T1000 (cell line): ENCODE data around the gene LCE6A.

ENCODE experiments used
- DNase-seq: peaks from one replicate; lab custom pipeline; 2025; ENCODE audit warnings: mixed read lengths; lab: John Stamatoyannopoulos, UW

LCE6A gene

DNA sequence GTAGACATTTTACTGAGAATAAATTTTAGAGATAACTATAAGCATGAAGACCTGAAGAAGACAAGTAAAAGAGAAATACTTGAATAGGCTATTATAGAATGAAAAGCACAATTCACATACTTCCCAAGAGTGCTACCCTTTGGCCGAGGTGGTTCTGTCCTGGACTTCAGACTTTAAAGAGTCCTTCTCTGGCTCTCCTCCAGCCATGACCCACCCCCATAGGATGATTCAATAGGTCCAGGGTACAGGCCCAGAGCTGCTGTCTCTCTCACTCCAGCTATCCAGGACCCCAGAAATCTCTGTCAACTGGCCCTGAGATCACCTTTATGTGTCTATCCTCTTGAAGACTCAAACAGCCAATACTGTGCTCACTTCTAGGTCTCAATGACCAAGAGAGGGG lies 34.2 kb downstream of the LCE6A start:
- DNase-seq = no peak

GRCh38 chr1:152878042-152878441 lies 35.4 kb downstream of the LCE6A start, which contains the start of gene SMCP:
Gene SMCP (plus strand): TSS chr1:152878322. CDS start chr1:152884423, 6,101 bp downstream.
- no peak for DNase-seq

GRCh38 chr1:152879559-152880198 lies 37.0 kb downstream of the LCE6A start:
- no peak for DNase-seq

- no peak for DNase-seq
Observed at GRCh38 chr1:152880316-152880715, 37.7 kb downstream of the LCE6A start.

DNA sequence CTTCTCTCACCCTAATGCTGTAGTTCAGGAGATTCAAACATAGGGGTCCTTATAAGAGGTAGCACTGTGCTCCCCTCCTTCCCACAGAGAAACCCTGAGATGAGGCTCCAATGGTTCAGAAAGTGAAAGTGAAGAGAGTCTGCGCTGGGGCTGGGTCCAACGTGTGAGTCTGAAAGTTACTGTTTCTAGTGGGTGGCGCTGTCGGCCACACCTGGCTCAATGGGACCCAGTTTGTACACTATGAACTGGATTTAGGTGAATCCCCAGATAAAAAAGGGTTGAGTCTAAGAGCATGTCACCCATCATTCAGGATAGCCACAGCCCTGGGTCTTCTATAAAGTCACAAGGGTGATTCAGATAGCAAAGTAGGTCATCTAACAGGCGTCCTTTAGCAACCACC lies 38.3 kb downstream of the LCE6A start:
- DNase-seq = no peak

GRCh38 chr1:152884085-152884484 lies 41.4 kb downstream of the LCE6A start:
- no peak for DNase-seq

DNA sequence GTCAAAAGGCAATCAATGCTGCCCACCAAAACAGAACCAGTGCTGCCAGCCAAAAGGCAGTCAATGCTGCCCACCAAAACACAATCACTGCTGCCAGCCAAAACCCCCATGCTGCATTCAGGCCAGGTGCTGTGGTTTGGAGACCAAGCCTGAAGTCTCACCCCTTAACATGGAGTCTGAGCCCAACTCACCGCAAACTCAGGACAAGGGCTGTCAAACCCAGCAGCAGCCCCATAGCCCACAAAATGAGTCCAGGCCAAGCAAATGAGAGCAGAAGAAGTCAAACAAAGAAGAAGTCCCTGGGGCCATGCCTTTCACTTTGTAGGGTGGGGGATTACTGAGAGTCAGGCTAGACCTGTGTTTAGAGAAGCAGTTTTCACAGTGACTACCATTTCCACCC lies 41.9 kb downstream of the LCE6A start:
- DNase-seq = no peak

DNA sequence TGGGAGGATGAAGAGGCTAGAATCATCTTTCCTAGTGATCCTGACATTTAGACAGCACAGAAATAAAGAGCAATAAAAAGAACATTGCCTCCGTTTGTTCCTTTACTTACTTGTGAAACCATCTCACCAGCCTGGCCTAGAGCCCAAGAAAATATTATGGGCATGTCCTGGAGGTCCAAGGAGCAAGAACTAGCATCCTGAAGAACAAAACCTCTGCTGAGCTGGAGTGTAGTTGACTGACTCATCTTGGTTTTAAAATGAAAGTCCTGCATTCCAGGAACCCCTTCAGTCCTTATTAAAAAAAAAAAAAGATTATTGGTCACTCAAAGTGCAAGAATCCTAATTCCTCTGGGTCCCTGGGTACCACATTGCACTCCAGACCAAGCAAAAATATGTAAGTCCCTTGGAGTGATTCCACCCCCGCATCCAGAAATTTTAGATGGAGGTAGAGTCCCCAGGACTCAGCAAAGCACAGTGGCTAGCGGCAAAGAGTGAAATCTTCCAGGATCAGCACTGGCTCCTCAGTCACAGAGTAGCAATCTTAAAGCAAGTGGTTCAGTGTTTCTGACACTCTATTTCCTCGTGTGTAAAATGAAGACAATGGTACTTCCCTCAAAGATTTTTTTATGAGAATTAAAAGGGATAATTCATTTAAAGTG lies 42.4 kb downstream of the LCE6A start:
- no peak for DNase-seq

- DNase-seq = no peak
Observed at GRCh38 chr1:152886085-152886484, 43.4 kb downstream of the LCE6A start.

- no peak for DNase-seq
Observed at GRCh38 chr1:152886758-152887409, 44.2 kb downstream of the LCE6A start.

DNA sequence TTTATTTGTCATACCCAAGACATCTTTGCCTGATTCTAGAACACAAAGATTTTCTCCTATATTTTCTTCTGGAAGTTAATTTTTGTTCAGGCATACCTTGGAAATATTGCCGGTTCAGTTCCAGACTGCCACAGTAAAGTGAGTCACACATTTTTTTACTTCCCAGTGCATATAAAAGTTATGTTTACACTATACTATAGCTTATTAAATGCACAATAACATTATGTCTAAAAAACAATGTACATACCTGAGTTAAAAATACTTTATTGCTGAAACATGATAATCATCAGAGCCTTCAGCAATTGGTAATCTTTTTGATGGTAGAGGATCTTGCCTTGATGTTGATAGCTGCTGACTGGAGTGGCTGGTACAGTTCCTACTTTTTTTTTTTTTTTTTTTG lies 45.5 kb downstream of the LCE6A start:
- no peak for DNase-seq
